GM19351 (cell line): ENCODE results near the gene WNT3A.
A peak's percentile ranks its signal among the peaks of the same experiment; 100 is the strongest.

Experiments used
- ATAC-seq: cut with Tn5 transposase; IDR thresholded peaks from one replicate; pipeline ENCODE4 v1.9.1; 2021; ENCODE audit warnings: mild to moderate bottlenecking, moderate library complexity; ENCODE audit not compliant: unreplicated experiment

Gene WNT3A

DNA sequence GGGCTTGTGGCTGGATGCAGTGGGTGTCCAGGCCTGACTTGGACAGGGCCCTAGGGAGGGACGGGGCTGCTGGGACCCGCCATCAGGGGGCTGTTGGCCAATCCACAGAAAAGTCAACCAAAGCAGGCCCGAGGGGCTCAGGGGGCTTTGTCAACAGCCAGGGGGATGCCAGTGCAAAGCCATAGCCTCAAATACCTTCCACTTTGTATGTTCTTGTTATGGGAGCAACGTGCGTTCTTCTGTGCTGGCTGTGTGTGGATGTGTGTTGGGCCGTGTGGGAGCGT lies 40.3 kb downstream of the WNT3A start:
- ATAC-seq: no peak

DNA sequence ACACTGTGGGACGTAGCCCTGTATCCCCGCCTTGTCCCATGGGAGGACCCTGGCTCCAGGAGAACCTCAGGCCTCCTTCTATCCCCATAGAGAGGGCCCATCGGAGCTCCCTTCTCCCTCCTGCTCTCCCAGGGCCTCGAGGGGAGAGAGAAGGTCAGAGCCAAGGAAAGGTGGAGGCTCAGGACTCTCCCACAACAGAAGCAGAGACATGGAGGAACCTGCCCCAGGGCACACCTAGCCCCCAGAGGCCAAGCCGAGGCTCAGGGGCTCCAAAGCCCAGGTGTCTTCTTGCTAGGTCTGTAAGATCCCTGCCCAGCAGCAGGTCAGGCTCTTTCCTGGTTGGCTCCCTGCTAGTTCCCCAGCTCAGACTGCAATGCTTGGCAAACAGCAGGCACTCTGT lies 41.3 kb downstream of the WNT3A start:
- no peak for ATAC-seq

DNA sequence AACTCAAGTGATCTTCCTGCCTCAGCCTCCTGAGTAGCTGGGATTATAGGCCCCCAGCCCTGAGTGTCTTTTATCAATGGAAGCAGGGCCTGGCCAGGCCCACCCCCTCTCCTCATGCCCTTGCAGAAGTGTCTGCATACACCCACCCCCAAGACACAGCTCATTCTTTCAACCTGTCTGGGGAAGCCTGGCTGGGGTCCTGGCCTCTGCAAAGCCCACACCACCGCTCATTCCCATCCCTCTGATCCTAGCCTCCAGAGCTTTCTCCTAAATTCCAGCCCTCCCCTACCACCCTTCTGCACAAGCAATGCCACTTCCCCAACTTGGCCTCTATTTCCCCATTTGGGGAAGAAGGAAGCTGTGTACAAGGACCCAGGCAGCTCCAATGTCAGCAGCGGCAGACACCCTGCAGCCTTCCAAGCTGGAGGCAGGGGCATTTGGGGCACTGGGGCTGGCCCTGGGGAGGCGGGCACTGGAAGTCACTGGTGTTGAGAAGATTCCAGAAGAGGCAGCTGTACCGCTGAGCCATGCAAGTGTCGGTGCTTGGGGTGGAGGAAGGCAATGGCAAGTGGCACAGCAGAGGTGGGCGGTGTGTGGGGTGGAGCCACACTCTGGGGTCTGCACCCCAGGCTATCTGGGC lies 42.0 kb downstream of the WNT3A start:
- no peak for ATAC-seq

DNA sequence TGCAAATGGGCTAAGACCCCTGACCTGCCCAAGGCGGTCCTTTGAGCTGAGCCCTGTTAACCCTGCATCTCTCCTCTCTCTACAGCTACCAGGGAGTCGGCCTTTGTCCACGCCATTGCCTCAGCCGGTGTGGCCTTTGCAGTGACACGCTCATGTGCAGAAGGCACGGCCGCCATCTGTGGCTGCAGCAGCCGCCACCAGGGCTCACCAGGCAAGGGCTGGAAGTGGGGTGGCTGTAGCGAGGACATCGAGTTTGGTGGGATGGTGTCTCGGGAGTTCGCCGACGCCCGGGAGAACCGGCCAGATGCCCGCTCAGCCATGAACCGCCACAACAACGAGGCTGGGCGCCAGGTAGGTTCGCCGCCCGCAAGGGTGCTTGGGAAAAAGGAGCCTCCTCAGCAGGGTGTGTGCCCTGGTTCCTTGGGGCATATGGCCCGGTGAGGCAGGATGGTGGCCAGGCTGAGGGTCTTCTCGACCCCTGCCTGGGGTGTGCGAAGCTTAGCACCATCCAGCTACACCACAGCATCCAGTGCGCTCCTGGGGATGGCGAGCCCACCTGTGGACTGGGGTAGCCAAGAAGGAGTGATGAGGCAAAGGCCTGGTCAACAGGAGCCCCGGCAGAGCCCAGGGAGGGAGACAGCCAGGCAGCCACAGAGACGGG lies 43.9 kb downstream of the WNT3A start:
- no peak for ATAC-seq

DNA sequence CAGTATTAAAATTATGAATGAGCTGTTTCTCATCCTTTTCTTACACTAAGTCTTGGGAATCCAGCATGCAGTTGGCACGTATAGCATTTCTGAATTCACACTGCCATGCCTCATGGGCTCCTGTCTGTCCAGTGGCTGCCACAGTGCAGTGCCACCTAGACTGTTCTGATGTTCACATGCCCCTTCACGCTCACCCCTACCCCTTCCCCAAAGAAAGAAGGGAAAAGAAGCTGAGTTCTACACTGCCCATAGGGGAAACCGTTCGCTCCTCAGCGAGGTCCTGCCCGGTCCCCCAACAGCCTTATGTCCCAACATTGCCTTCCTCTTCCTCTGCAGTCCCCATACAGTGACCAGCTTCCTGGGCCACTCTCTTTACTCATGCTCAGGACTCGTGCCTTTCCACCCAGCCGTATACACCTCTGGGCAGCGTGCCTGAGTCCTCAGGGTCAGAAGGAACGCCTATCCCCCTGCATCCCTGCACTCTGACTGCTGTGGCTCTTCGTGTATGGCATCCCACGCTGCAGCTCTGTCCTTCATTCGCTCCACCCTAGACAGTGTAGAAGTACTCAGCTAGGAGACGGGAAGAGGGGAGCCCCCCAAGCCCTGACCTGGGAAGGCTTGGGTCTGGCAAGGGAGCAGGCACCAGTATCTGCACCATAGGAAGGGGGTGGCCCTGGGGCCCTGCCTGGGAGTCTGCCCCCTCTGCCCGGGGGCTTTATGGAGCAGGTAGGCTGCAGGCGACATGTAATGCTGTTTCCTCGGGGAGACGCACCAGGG lies 51.6 kb downstream of the WNT3A start:
- no peak for ATAC-seq

DNA sequence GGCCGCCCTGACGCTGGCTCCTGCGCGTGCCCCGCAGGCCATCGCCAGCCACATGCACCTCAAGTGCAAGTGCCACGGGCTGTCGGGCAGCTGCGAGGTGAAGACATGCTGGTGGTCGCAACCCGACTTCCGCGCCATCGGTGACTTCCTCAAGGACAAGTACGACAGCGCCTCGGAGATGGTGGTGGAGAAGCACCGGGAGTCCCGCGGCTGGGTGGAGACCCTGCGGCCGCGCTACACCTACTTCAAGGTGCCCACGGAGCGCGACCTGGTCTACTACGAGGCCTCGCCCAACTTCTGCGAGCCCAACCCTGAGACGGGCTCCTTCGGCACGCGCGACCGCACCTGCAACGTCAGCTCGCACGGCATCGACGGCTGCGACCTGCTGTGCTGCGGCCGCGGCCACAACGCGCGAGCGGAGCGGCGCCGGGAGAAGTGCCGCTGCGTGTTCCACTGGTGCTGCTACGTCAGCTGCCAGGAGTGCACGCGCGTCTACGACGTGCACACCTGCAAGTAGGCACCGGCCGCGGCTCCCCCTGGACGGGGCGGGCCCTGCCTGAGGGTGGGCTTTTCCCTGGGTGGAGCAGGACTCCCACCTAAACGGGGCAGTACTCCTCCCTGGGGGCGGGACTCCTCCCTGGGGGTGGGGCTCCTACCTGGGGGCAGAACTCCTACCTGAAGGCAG lies 52.3 kb downstream of the WNT3A start:
- peak; percentile 14 for ATAC-seq

DNA sequence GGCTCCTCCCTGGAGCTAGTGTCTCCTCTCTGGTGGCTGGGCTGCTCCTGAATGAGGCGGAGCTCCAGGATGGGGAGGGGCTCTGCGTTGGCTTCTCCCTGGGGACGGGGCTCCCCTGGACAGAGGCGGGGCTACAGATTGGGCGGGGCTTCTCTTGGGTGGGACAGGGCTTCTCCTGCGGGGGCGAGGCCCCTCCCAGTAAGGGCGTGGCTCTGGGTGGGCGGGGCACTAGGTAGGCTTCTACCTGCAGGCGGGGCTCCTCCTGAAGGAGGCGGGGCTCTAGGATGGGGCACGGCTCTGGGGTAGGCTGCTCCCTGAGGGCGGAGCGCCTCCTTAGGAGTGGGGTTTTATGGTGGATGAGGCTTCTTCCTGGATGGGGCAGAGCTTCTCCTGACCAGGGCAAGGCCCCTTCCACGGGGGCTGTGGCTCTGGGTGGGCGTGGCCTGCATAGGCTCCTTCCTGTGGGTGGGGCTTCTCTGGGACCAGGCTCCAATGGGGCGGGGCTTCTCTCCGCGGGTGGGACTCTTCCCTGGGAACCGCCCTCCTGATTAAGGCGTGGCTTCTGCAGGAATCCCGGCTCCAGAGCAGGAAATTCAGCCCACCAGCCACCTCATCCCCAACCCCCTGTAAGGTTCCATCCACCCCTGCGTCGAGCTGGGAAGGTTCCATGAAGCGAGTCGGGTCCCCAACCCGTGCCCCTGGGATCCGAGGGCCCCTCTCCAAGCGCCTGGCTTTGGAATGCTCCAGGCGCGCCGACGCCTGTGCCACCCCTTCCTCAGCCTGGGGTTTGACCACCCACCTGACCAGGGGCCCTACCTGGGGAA lies 53.0 kb downstream of the WNT3A start:
- peak; percentile 45 for ATAC-seq

DNA sequence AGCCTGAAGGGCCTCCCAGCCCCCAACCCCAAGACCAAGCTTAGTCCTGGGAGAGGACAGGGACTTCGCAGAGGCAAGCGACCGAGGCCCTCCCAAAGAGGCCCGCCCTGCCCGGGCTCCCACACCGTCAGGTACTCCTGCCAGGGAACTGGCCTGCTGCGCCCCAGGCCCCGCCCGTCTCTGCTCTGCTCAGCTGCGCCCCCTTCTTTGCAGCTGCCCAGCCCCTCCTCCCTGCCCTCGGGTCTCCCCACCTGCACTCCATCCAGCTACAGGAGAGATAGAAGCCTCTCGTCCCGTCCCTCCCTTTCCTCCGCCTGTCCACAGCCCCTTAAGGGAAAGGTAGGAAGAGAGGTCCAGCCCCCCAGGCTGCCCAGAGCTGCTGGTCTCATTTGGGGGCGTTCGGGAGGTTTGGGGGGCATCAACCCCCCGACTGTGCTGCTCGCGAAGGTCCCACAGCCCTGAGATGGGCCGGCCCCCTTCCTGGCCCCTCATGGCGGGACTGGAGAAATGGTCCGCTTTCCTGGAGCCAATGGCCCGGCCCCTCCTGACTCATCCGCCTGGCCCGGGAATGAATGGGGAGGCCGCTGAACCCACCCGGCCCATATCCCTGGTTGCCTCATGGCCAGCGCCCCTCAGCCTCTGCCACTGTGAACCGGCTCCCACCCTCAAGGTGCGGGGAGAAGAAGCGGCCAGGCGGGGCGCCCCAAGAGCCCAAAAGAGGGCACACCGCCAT lies 53.8 kb downstream of the WNT3A start:
- ATAC-seq: no peak

DNA sequence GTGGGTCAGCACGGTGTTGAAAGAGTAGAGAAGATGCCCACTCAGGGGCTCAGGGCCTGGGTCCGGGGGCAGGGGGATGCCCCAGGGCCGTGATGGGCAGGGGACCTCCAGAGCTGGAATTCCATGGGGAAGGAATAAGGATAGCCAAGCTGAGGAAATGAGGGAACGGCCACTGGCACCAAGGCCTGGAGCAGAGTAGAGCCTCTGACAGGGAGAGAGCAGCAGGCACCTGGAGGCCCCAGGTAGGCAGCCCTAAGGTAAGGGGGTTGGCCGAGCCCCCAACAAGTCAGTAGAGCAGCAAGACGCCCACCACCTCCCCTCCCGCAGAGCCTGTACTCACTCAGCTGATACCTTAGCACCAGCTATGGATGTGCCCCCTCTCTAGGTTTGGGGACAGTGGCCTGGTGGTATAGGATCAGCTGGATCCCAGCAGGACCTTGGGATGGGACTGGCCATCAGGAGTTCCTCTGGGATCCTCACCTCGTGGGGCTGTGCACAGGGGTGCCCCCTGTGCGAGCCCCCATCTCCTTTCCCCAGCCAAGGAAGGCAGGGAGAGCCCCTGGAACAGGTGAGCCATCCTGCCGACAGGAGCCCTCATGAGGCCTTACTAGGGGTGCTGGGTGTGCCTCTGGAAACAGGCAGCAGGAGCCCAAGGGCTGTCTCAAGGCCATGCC lies 54.8 kb downstream of the WNT3A start:
- ATAC-seq: no peak

DNA sequence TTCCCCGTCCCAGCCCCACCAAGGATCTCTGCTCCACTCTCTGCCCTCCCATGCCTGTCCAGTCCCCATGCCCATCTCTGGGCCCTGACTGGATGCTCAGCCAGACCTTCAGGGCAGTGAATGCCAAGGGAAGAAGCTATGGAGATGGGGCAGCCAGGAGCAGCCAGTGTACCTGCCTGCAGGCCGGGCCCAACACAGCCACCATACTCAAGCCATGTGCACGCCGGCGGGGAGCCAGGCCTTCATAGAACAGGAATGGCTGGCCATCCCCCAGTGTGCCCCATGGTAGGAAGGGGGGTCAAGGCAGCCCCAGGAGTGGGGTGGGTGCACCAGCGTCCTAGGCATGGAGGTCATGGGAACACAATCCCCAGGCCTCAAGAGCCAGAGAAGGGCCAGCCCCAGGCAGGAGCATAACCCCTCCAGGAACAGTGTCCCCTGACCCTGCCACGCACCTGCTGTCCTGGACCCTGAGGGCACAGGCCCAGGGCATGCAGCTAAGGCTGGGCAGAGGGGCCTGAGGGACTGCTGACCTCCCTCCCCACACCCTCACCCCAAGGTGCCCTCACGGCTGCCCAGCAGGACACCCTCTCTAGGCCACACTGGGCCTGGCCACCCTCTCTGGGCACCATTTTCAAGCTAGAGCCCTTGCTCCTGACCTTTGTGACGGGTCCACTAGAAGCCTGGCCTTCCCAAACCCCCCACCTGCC lies 55.4 kb downstream of the WNT3A start:
- ATAC-seq: no peak

DNA sequence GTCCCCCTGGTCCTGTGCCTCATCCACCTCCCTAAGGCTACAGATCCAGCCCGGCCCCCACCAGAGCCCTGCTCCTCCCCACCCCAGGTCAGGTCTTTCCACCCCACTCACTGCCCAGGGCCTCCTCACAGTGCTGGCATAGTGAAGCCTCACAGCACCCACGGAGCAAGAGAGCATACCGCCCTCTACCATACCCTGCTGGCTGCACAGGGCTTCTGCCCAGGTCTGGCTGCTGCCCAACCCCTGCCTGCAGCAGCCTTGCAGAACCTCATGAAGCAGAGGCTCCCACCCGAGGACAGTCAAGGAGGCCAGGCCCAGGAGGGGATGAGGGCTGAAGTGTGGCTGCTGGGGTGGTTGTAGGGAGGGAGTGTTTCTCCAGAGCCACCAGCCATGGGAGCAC lies 56.0 kb downstream of the WNT3A start:
- no peak for ATAC-seq

DNA sequence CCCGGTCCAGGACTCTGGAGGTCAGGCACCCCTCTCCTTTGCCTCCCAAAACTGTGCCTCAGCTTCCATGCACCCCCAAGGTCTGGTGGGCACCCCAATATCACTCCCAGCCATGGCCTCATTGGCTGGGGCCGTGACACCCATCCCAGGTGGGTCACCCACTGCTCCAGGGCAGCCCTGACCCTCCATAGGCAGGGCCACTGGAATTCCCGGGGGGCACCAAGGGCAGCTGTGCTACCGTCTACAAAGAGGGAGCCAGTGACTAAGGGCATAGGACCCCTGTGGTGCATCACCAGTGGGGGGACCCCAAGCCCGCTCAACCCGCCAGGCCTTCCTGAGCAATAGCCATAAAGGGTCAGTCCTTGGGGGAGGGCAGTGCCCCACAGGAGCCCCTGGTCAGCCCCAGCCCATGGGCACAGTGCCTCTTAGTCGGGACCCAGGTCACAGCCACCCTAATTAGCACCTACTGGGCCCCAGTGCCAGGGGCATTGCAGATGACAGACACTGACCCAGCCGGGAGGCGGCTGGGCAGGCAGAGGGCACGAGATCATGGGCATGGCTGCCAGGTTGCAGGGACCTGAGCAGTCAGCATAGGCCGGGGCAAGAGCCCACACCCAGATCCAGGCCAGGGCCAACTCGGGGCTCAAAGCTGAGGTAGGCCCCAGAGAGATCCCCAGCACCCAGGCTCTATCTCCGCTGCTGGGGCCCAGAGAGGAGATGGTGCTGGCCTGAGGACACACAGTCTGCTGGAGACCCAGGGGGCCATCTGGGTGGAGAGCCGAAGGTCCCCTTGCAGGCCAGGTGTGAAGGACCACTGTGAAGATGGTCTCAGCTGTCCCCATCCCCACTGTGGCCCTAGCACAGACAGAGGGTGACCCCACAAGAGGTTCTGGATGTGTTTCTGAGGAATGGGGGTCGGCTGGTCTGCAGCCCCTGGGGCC lies 56.7 kb downstream of the WNT3A start:
- ATAC-seq: no peak

DNA sequence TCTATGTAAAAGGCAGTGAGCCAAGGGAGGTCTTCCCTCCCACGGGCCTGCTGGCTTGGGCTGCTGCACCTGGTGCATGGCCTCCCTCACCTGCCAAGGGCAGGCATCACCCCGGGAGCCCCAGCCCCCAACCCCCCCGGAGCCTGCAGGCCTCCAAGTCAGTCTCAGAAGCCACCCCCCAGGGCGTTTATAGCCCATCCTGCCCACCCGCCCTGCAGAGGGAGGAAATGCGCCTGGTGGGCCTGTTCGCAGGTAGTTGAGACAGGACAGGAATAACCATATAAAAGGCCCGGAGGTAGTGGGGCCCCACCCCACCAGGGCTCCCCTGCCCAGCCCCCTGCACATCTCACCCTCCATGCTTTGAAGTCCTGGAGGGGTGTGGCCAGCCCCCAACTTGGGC lies 57.5 kb downstream of the WNT3A start:
- ATAC-seq: no peak

DNA sequence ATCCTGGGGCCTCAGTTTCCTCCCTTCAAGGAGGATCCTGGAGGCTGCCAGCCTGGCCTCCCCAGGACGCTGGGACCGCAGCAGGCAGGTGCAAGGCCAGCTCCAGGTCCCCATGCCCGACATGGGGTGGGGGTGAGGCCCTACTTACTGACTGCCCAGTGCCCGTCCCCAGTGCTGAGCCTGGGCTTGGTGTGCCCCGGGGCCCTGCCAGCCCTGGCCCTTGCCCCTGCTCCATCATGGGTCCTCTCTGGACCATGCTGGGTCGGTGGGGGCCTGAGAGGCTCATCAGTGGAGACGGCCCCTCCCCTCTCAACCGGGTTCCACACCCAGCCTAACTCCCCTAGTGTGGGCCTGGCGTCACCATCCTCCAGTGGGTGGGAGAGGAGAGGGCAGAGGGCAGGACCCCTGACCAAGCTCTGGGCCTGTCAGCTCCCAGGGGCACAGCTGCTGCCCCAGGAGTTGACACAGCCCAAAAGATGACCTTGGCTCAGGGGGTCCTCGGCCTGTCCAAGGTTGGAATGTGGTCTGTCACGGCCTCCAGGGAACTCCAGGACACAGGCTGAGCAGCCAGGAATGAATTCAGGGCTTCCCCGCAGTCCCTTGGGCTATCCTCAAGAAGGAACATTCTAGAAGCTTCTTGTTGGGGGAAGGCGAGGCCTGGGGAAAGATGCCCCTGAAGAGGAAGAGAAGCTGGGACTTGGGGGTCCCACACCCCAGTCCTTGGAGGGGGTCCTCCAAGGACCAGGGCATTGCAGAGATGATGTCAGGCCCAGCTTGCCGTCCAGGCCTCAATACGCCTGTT lies 58.1 kb downstream of the WNT3A start:
- no peak for ATAC-seq

DNA sequence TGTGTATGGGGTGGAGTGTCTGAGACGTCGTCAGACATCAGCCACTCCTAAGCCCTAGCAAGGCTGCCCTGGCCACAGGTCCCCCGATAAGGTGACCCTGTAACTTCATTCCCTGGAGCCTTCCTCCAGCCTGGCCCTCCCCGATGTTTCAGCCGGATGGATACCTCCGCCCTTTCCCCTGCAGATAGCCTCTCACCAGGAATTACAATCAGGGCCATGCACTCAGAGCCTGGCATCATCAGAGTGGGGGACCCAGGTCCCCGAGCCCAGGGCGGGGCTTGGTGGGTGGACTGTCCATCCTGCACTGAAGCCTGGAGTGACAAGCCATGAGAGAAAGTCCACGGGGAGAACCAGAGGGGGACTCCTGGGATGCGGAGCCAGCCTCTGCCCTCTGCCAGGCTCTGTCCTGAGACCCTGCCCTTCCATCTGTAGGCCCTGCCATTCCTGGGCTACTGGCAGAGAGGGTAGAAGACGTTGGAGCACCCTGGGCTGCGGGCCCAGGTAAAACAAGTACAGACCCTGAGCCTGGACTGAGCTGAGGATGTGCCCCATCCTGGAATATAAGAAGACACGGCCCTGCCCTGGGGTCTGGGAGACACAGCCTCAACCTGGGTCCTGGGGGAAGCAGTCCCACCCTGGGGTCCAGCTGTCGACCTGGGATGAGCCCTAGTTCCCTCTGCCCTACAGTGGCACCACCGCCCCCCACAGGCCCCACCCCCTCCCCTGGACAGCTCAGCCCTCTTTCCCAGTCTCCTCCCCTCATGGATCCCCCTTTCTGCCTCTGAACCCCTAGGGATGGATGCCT lies 58.9 kb downstream of the WNT3A start:
- ATAC-seq: no peak

DNA sequence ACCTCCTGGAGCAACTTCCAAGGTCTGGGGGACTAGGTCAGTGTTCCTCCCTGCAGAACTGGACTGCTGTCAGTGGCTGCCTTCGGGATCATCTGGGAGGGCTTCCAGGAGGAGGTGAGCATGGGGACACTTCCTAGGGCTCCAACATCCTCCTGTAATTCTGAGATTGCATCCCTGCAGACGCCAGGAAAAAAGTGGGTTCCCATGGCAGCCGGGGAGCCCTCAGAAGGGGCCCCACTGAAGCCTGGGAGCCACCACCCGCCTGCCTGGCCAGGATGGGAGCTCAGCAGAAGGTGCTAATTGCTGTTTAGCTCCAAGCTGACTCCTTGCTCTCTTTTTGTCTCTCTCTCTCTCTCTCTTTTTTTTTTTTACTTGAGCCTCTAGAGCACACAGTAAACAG lies 59.6 kb downstream of the WNT3A start:
- no peak for ATAC-seq
